GM12865 (cell line): ENCODE data around the gene ABCF2.

Source experiments
- DNase-seq: peaks from one replicate; pipeline ENCODE4 v3.0.0; 2010; ENCODE audit warnings: low read depth
- H3K4me3 ChIP-seq: 2 replicates; pipeline ENCODE4 v1.5.1; 2011; ENCODE audit warnings: mild to moderate bottlenecking, low read depth, low read length, control low read depth
- CTCF ChIP-seq: IDR thresholded peaks from 2 replicates; pipeline ENCODE4 v1.5.1; 2011; ENCODE audit warnings: low read length, control low read depth, low read depth, inconsistent platforms; ENCODE audit not compliant: insufficient read depth; ENCODE audit errors: missing control alignments

ABCF2 gene

GRCh38 chr7:151232091-151232916 lies 5.3 kb upstream of the ABCF2 start, which contains the start of gene CHPF2:
TSS of gene CHPF2 (plus strand) at chr7:151232483. CDS start at chr7:151234012, 1,529 bp downstream.
- DNase-seq = peak; percentile 92
- peak within 1 kb of the TSS; percentile 86 for H3K4me3 ChIP-seq
- no peak for TF ChIP-seq CTCF

GRCh38 chr7:151231080-151231479 lies 4.1 kb upstream of the ABCF2 start:
- no peak for TF ChIP-seq CTCF
- no peak for DNase-seq
- H3K4me3 ChIP-seq = no peak overlapping the region

DNA sequence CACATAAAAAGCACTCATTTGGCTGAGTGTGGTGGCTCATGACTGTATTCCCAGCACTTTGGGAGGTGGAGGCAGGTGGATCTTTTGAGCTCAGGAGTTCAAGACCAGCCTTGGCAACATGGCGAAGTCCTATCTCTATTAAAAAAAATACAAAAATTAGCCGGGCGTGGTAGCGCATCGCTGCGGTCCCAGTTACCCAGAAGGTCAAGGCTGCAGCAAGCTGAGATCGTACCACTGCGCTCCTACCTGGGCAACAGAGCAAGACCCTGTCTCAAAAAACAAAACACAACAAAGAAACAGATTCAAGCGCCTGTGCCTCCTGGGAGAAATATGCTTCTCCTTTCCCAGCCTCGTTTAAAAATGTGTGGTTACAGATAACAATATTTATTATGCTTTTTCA lies 2.2 kb upstream of the ABCF2 start:
- no peak overlapping the region for H3K4me3 ChIP-seq
- TF ChIP-seq CTCF = no peak
- DNase-seq = no peak

DNA sequence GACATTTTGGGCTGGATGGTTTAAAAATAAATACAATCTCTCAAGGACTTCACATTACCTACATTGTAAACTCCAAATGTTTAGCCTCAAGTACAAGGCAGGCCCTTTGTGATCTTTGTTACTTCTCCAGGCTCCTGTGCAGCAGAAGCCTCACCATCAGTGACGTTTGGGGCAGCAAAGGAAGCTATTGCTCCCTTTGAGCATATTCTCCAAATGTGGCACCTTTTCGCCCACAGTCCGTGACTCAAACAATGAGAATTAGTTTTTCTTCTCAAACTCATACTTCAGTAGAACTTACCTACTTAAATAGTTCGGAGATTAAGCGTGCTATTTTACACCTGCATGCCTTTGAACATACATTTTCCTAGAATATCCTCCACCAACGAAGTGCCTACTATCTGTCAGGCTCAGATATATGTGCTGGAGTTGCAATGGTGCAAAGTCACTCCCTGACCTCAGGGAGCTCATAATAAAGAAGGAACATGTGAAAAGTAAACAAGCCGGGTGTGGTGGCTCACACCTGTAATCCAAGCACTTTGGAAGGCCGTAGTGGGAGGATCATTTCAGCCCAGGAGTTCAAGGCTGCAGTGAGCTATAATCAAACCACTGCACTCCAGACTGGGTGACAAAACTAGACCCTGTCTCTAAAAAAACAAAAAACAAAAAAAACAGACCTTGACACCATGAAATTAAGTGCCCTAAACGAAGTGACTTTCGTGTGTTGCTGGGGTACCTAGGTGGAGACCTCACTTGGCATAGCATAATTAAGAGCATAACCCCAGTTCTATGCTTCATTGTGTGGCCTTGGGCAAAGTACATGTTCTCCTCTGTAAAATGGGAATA lies 1.2 kb upstream of the ABCF2 start:
- peak overlapping the region; percentile 70 for H3K4me3 ChIP-seq
- TF ChIP-seq CTCF = no peak
- no peak for DNase-seq

- no peak for DNase-seq
- no peak for TF ChIP-seq CTCF
- peak overlapping the region; percentile 93 for H3K4me3 ChIP-seq
Observed at GRCh38 chr7:151226560-151226874, 488 bp downstream of the ABCF2 start.

- DNase-seq = no peak
- TF ChIP-seq CTCF = no peak
- peak overlapping the region; percentile 93 for H3K4me3 ChIP-seq
Observed at GRCh38 chr7:151225948-151226510, 976 bp downstream of the ABCF2 start.
